Adipocyte (in vitro differentiated cells): ENCODE data around the gene CELF1.

Source experiments
- DNase-seq: peaks from one replicate; pipeline ENCODE4 v3.0.0-alpha.2; 2015; ENCODE audit warnings: low read depth
- H3K27me3 ChIP-seq: replicated peaks from 2 replicates; pipeline ENCODE4 v1.7.0; 2013; ENCODE audit warnings: mild to moderate bottlenecking, low read length, moderate library complexity; ENCODE audit not compliant: control insufficient read depth, insufficient read depth
- H3K36me3 ChIP-seq: 2 replicates; pipeline ENCODE4 v1.7.0; 2013; ENCODE audit warnings: low read length, mild to moderate bottlenecking, moderate library complexity; ENCODE audit not compliant: control insufficient read depth, insufficient read depth, severe bottlenecking
- H3K4me1 ChIP-seq: 2 replicates; pipeline ENCODE4 v1.7.0; 2013; ENCODE audit warnings: mild to moderate bottlenecking, low read length, moderate library complexity; ENCODE audit not compliant: control insufficient read depth, insufficient read depth
- H3K4me3 ChIP-seq: 2 replicates; pipeline ENCODE4 v1.7.0; 2013; ENCODE audit warnings: mild to moderate bottlenecking, low read length, moderate library complexity
- H3K9ac ChIP-seq: 2 replicates; pipeline ENCODE4 v1.7.0; 2013; ENCODE audit warnings: mild to moderate bottlenecking, low read length, moderate library complexity
- H3K9me3 ChIP-seq: 2 replicates; pipeline ENCODE4 v1.7.0; 2013; ENCODE audit warnings: mild to moderate bottlenecking, low read length, moderate library complexity; ENCODE audit not compliant: control insufficient read depth

CELF1 gene

GRCh38 chr11:47496808-47497207 lies 56.1 kb downstream of the CELF1 start:
- no peak for DNase-seq
- peaks cover 48% of the 10 kb centered on the region for H3K4me1 ChIP-seq
- H3K9me3 ChIP-seq: no peaks in the 10 kb centered on the region
- H3K36me3 ChIP-seq: peaks cover 32% of the 10 kb centered on the region
- H3K9ac ChIP-seq: no peak overlapping the region
- no peak overlapping the region for H3K4me3 ChIP-seq
- no peaks in the 10 kb centered on the region for H3K27me3 ChIP-seq

- H3K9ac ChIP-seq: peak overlapping the region; percentile 21
- peak overlapping the region; percentile 17 for H3K4me3 ChIP-seq
- peaks cover 34% of the 10 kb centered on the region for H3K36me3 ChIP-seq
- DNase-seq: no peak
- peaks cover 48% of the 10 kb centered on the region for H3K4me1 ChIP-seq
- no peaks in the 10 kb centered on the region for H3K9me3 ChIP-seq
- no peaks in the 10 kb centered on the region for H3K27me3 ChIP-seq
Measured at GRCh38 chr11:47495856-47496217, 57.1 kb downstream of the CELF1 start.

- peak overlapping the region; percentile 17 for H3K4me3 ChIP-seq
- H3K36me3 ChIP-seq: peaks cover 29% of the 10 kb centered on the region
- peaks cover 48% of the 10 kb centered on the region for H3K4me1 ChIP-seq
- no peaks in the 10 kb centered on the region for H3K27me3 ChIP-seq
- peak; percentile 95 for DNase-seq
- H3K9ac ChIP-seq: peak overlapping the region; percentile 25
- no peaks in the 10 kb centered on the region for H3K9me3 ChIP-seq
Measured at GRCh38 chr11:47495011-47495855, 57.7 kb downstream of the CELF1 start.

GRCh38 chr11:47489395-47489755 lies 63.6 kb downstream of the CELF1 start:
- H3K9me3 ChIP-seq: no peaks in the 10 kb centered on the region
- peak; percentile 46 for DNase-seq
- no peak overlapping the region for H3K4me3 ChIP-seq
- H3K9ac ChIP-seq: no peak overlapping the region
- H3K4me1 ChIP-seq: peaks cover 22% of the 10 kb centered on the region
- H3K27me3 ChIP-seq: no peaks in the 10 kb centered on the region
- H3K36me3 ChIP-seq: peaks cover 57% of the 10 kb centered on the region

- peaks cover 16% of the 10 kb centered on the region for H3K4me1 ChIP-seq
- no peaks in the 10 kb centered on the region for H3K27me3 ChIP-seq
- DNase-seq: no peak
- H3K36me3 ChIP-seq: peaks cover 60% of the 10 kb centered on the region
- H3K4me3 ChIP-seq: no peak overlapping the region
- no peaks in the 10 kb centered on the region for H3K9me3 ChIP-seq
- H3K9ac ChIP-seq: no peak overlapping the region
Measured at GRCh38 chr11:47488674-47489394, 64.1 kb downstream of the CELF1 start.

GRCh38 chr11:47488111-47488510 lies 64.8 kb downstream of the CELF1 start:
- peaks cover 16% of the 10 kb centered on the region for H3K4me1 ChIP-seq
- no peak overlapping the region for H3K9ac ChIP-seq
- no peak overlapping the region for H3K4me3 ChIP-seq
- H3K27me3 ChIP-seq: no peaks in the 10 kb centered on the region
- peaks cover 64% of the 10 kb centered on the region for H3K36me3 ChIP-seq
- H3K9me3 ChIP-seq: no peaks in the 10 kb centered on the region
- no peak for DNase-seq

- Histone ChIP-seq H3K36me3 (peaks cover 67% of the 10 kb centered on the region), H3K4me1 (peaks cover 16% of the 10 kb centered on the region), H3K9me3 (no peaks in the 10 kb centered on the region), H3K9ac (no peak overlapping the region), H3K4me3 (no peak overlapping the region), H3K27me3 (no peaks in the 10 kb centered on the region)
- no peak for DNase-seq
Measured at GRCh38 chr11:47487421-47487820, 65.5 kb downstream of the CELF1 start.

- Histone ChIP-seq H3K4me1 (peaks cover 20% of the 10 kb centered on the region), H3K27me3 (no peaks in the 10 kb centered on the region), H3K9ac (no peak overlapping the region), H3K36me3 (peaks cover 80% of the 10 kb centered on the region), H3K4me3 (no peak overlapping the region), H3K9me3 (no peaks in the 10 kb centered on the region)
- no peak for DNase-seq
Measured at GRCh38 chr11:47485107-47485506, 67.8 kb downstream of the CELF1 start.

- H3K9me3 ChIP-seq: no peaks in the 10 kb centered on the region
- H3K9ac ChIP-seq: no peak overlapping the region
- no peaks in the 10 kb centered on the region for H3K27me3 ChIP-seq
- H3K4me3 ChIP-seq: no peak overlapping the region
- H3K36me3 ChIP-seq: peaks cover 94% of the 10 kb centered on the region
- H3K4me1 ChIP-seq: peaks cover 24% of the 10 kb centered on the region
- DNase-seq: no peak
Measured at GRCh38 chr11:47483457-47483856, 69.5 kb downstream of the CELF1 start.

- H3K36me3 ChIP-seq: peaks cover 97% of the 10 kb centered on the region
- DNase-seq: no peak
- no peaks in the 10 kb centered on the region for H3K27me3 ChIP-seq
- no peaks in the 10 kb centered on the region for H3K9me3 ChIP-seq
- peaks cover 39% of the 10 kb centered on the region for H3K4me1 ChIP-seq
- H3K9ac ChIP-seq: no peak overlapping the region
- no peak overlapping the region for H3K4me3 ChIP-seq
Measured at GRCh38 chr11:47480762-47481161, 72.2 kb downstream of the CELF1 start.

- Histone ChIP-seq H3K4me3 (no peak overlapping the region), H3K9me3 (no peaks in the 10 kb centered on the region), H3K36me3 (peaks cover 96% of the 10 kb centered on the region), H3K4me1 (peaks cover 59% of the 10 kb centered on the region), H3K27me3 (no peaks in the 10 kb centered on the region), H3K9ac (no peak overlapping the region)
- DNase-seq: no peak
Measured at GRCh38 chr11:47478651-47479329, 74.1 kb downstream of the CELF1 start.
